Astrocyte of the cerebellum (primary cell): ENCODE results near the gene PNPLA5.
A peak's percentile ranks its signal among the peaks of the same experiment; 100 is the strongest.

ENCODE experiments used
- DNase-seq: peaks from one replicate; pipeline ENCODE4 v3.0.0-alpha.2; 2011; ENCODE audit warnings: low read depth
- H3K4me3 ChIP-seq: 2 replicates; pipeline ENCODE4 v1.5.1; 2011; ENCODE audit warnings: mild to moderate bottlenecking, low read depth, low read length, moderate library complexity
- CTCF ChIP-seq: IDR thresholded peaks from 2 replicates; pipeline ENCODE4 v1.5.1; 2012; ENCODE audit warnings: low read length, low read depth, moderate library complexity, mild to moderate bottlenecking; ENCODE audit errors: missing control alignments
- in situ Hi-C: cut with HindIII; loops from 2 replicates; pipeline ENCODE4 v1.10.0; 2017; ENCODE audit warnings: low sequenced_read_pairs

The PNPLA5 gene

GRCh38 chr22:43831561-43832392 is 60.0 kb downstream of the PNPLA5 start:
- in situ Hi-C loops: no loop called here
- DNase-seq: no peak

GRCh38 chr22:43830931-43831560 is 60.8 kb downstream of the PNPLA5 start:
- no peak for TF ChIP-seq CTCF
- H3K4me3 ChIP-seq: no peak overlapping the region
- in situ Hi-C loops: no loop called here
- DNase-seq: no peak

More at GRCh38 chr22:43831561-43832392, 60.0 kb downstream of the PNPLA5 start:
- no peak overlapping the region for H3K4me3 ChIP-seq
- TF ChIP-seq CTCF: no peak

GRCh38 chr22:43829904-43830851 is 61.6 kb downstream of the PNPLA5 start:
- H3K4me3 ChIP-seq: no peak overlapping the region
- in situ Hi-C loops: no loop called here
- DNase-seq: peak; percentile 40
- no peak for TF ChIP-seq CTCF
